Glomerular visceral epithelial cell (primary cell): ENCODE results near the gene STK25.

Experiments
- DNase-seq: peaks from one replicate; pipeline ENCODE4 v3.0.0-alpha.2; 2016; ENCODE audit errors: extremely low spot score

STK25 gene

DNA sequence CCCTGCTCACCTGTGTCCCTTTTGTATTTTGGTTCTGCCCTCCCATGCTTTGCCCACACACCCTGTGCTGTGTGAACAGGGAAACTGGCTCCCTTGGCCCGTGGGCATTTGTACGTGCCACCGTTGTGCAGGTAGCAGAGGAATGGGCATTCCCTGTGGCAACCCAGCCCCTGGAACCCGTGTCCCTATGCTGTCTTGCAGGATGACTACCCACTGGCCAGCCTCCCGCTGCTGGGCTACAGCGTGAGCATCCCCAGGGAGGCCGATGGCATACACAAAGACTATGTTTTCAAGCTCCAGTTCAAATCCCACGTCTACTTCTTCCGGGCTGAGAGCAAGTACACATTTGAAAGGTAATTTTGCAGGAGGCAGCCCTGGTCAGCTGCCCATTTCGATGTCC, 15.3 kb downstream of the STK25 start:
- DNase-seq = no peak

GRCh38 chr2:241492174-241492565, 16.2 kb downstream of the STK25 start:
- DNase-seq = no peak

DNA sequence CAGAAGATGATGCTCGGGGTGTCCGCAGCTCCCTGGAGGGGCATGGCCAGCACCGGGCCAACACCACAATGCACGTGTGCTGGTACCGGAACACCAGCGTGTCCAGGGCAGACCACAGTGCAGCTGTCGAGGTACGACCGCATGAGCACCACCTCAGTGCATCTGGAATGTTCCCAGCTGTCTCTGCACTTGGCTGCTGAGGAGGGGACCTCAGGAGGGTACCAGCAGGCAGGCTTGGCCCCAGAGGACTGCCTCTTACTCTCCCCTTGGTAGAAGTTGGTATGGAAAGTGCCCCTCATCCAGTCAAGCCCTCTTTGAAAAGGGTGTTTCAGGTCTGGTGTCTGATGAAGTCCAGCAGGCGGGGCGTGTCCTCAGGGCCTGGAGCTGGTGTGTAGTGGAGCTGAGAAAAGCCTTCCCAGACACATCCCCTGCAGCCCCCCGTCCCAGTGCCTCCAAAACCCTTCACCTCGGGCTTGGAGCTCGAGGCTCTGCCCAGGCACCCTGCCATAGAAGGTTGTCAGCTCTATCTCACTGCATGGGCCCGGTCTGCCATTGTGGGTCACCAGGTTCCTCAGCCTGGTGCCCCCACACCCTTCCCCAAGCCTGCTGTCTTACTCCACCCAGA, 16.7 kb downstream of the STK25 start:
- no peak for DNase-seq

GRCh38 chr2:241490825-241491506, 17.4 kb downstream of the STK25 start:
- DNase-seq = no peak

- no peak for DNase-seq
Observed at GRCh38 chr2:241489733-241490680, 18.4 kb downstream of the STK25 start.

GRCh38 chr2:241489088-241489487, 19.3 kb downstream of the STK25 start:
- DNase-seq = no peak

GRCh38 chr2:241485172-241485911, 23.0 kb downstream of the STK25 start:
- DNase-seq = no peak

GRCh38 chr2:241483305-241483704, 25.1 kb downstream of the STK25 start:
- no peak for DNase-seq

DNA sequence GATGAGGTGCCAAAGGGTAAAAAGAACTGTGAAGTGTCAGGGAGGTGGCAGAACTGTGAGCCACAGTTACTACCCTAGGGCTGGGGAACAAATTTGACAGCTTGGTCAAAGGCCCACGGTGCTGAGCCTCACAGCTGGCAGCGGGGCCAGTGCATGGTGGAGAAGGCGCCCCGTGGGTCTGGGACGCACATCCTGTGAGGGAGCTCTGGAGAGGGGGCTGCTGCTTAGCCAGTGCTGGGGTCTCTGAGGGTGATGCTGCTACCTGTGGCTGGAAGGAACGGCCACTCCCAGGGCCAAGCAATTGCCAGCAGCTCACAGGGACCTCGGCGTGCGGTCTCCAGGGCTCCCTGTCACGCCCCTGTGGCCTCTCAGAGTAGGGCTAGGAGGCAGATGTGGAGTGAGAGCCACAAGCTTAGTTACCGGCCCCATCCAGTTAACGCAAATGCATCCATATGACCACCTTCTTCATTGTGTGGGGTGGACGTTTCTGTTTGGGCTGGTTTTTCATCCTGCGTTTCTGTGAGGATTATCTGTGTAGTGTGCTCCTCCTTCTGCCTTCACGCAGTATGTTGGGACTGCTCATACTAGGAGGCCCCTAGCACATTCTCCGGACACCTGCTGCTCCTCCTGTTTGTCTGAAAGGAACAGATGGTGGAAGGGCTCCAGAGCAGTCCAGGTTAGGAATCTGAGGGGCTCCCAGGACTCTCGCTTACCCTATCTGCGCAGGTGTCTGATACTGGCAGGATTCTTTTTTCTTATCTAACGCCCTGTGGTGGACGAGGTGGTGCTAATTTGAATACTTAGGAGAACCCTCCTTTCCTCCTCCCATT, 26.0 kb downstream of the STK25 start:
- no peak for DNase-seq

DNA sequence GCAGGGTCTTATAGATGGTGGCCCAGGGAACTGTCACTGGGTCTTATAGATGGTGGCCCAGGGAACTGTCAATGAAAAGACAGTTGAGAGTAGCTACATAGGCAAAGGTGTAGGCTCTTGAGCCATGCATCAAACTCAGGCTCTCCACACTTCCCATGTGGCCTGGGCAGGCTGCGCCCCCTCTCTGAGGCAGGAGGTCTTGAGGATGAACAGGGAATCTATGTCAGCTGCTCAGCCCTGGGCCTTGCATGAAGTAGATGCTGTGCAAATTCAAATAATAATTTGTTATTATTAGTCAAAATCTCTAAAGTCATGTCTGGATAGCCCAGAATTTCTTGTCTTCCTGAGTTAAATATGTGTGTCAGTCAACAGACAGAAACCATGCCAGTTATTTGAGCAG, 26.7 kb downstream of the STK25 start:
- no peak for DNase-seq

- no peak for DNase-seq
Observed at GRCh38 chr2:241479026-241479898, 29.1 kb downstream of the STK25 start.

- no peak for DNase-seq
Observed at GRCh38 chr2:241478166-241478565, 30.2 kb downstream of the STK25 start.

- no peak for DNase-seq
Observed at GRCh38 chr2:241475267-241475666, 33.1 kb downstream of the STK25 start.

- no peak for DNase-seq
Observed at GRCh38 chr2:241473399-241473798, 35.0 kb downstream of the STK25 start.

DNA sequence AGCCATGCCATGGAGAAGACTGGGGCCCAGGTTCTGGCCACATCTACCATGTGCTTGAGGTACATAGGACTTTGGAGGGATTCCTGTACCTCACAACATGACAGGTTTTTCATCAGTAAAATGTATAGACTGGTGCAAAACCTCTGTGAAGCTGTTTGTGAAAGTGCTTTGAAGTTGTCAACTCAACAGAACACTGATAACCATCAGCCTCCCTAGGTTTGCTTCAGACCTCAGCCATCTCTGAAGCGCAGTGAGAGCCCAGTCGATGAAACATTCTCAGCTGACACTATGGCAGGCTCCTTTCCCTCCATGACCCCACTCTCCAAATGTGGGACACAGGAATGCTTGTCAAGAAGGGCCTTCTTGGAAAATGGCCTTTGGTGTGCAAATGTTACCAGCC, 38.6 kb downstream of the STK25 start:
- no peak for DNase-seq

DNA sequence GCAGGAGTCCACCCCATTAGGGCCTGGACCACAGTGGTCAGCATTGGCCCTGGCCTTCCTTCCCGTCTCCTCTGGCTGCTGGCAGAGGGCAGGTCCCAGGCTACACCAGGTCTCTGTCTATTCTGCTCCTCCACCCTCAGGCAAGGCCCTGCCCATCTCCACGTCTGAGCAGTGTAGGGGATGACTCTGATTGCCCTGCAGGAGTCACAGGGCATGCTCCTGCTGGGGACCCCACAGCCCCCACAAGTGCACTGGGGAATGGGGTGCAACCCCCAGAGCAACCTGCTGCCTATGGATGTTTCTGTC, 40.0 kb downstream of the STK25 start:
- DNase-seq = no peak

GRCh38 chr2:241467777-241468475, 40.5 kb downstream of the STK25 start:
- no peak for DNase-seq

GRCh38 chr2:241466230-241466629, 42.2 kb downstream of the STK25 start:
- no peak for DNase-seq

DNA sequence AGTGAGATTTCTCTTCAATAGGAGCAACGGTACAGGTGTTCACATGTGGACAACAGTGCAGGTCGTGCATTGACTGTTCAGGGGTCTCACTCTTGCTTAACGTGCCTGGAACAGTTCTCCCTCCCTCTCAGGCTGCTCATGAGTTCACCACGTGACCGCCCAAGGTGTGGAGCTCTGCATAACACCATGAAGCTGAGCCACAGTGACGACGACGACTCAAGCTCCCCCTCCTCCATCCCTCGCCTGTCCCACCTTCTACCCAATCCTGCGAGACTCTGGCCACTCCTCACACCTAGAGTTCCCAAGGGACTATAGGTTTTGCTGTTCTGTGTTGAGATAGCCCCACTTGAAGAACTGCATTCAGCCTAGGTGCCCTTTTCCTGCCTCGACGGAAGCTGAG, 42.8 kb downstream of the STK25 start:
- no peak for DNase-seq
